K562 (cell line): Measurements from ENCODE around the gene ZER1. TPM values are rescaled to one million over a fixed set of nuclear protein-coding genes. Genes with fewer than 3 reads are reported as not detected.
A peak's percentile ranks its signal among the peaks of the same experiment; 100 is the strongest.

Experiments used
- BRD9 ChIP-seq: fragments of 450-650 bp; IDR thresholded peaks from 2 replicates; pipeline ENCODE4 v1.6.1; 2018; ENCODE audit warnings: low read depth; ENCODE audit not compliant: partially characterized antibody
- CBFA2T3 ChIP-seq: fragments of 450-650 bp; IDR thresholded peaks from 2 replicates; pipeline ENCODE4 v1.6.1; 2017
- ETV5 ChIP-seq: sonication (generic); formaldehyde crosslinking; IDR thresholded peaks from 2 replicates; pipeline ENCODE4 v1.4.0; 2020; ENCODE audit warnings: low read depth, mild to moderate bottlenecking, missing genetic modification reagents
- EWSR1 ChIP-seq: fragments of 450-650 bp; IDR thresholded peaks from 2 replicates; pipeline ENCODE4 v1.6.1; 2018; ENCODE audit warnings: borderline replicate concordance, mild to moderate bottlenecking, low read depth, moderate library complexity; ENCODE audit not compliant: partially characterized antibody
- HOXB6 ChIP-seq: fragments of 250-450 bp; sonication (Bioruptor Pico); IDR thresholded peaks from 2 replicates; pipeline ENCODE4 v1.5.1; 2022; ENCODE audit warnings: mild to moderate bottlenecking, borderline replicate concordance
- KAT7 ChIP-seq: sonication (generic); formaldehyde crosslinking; IDR thresholded peaks from 2 replicates; pipeline ENCODE4 v1.8.0; 2022; ENCODE audit warnings: missing genetic modification reagents, mild to moderate bottlenecking, borderline replicate concordance
- PHTF2 ChIP-seq: fragments of 250-450 bp; sonication (Bioruptor Pico); IDR thresholded peaks from 2 replicates; pipeline ENCODE4 v1.5.0; 2021; ENCODE audit warnings: mild to moderate bottlenecking
- SAP30 ChIP-seq: fragments of 200-600 bp; sonication (generic); IDR thresholded peaks from 2 replicates; pipeline ENCODE4 v1.6.1; 2012; ENCODE audit warnings: borderline replicate concordance, low read depth, mild to moderate bottlenecking, moderate library complexity, low read length, control low read depth, inconsistent platforms; ENCODE audit not compliant: insufficient read depth, poor library complexity, severe bottlenecking
- TCF7L2 ChIP-seq: fragments of 150-350 bp; IDR thresholded peaks from 2 replicates; pipeline ENCODE4 v1.6.1; 2016; ENCODE audit warnings: low read depth, mild to moderate bottlenecking, low read length, moderate library complexity
- TCFL5 ChIP-seq: fragments of 250-450 bp; sonication (Bioruptor Pico); conservative IDR thresholded peaks from 2 replicates; pipeline ENCODE4 v1.6.1; 2021; ENCODE audit warnings: mild to moderate bottlenecking, moderate library complexity, matching md5 sums
- TEAD2 ChIP-seq: fragments of 450-650 bp; IDR thresholded peaks from 2 replicates; pipeline ENCODE4 v1.6.1; 2016; ENCODE audit warnings: missing genetic modification characterization, control low read depth, missing compliant biosample characterization
- U2AF2 ChIP-seq: fragments of 200-400 bp; formaldehyde crosslinking; optimal IDR thresholded peaks from 2 replicates; pipeline ENCODE3; 2017; ENCODE audit warnings: low read depth, mild to moderate bottlenecking, low read length
- YBX1 ChIP-seq: fragments of 450-650 bp; IDR thresholded peaks from 2 replicates; pipeline ENCODE4 v1.7.1; 2016; ENCODE audit warnings: mild to moderate bottlenecking
- ZKSCAN1 ChIP-seq: fragments of 150-350 bp; IDR thresholded peaks from 2 replicates; pipeline ENCODE4 v1.6.1; 2016; ENCODE audit warnings: low read depth, low read length
- ZNF146 ChIP-seq: IDR thresholded peaks from one replicate; pipeline ENCODE4 v1.6.1; 2018; ENCODE audit warnings: missing compliant biosample characterization; ENCODE audit not compliant: unreplicated experiment
- ZNF175 ChIP-seq: fragments of 200-800 bp; sonication (Bioruptor generic); IDR thresholded peaks from 2 replicates; pipeline ENCODE4 v1.6.1; 2016; ENCODE audit warnings: low read depth, mild to moderate bottlenecking, missing genetic modification characterization, missing compliant biosample characterization
- ZNF212 ChIP-seq: fragments of 450-650 bp; formaldehyde crosslinking; IDR thresholded peaks from 2 replicates; pipeline ENCODE4 v1.4.0; 2020; ENCODE audit warnings: mild to moderate bottlenecking
- polyA plus RNA-seq, 8 experiments: library from polyadenylated mRNA; depleted of rRNA in 4 of 8; stranded (reverse) in 5 of 8; unstranded in 3 of 8; fragments of >200 nt; fragmentation: Nextera tagmentation in 2 of 8; fragmentation: Illumina TruSeq in 1 of 8; extraction: Ambion mirVana in 2 of 8; extraction: Trizol in 1 of 8; gene quantifications; 2 replicates each; pipeline versions ENCODE4 v1.2.1 to v1.2.3, GENCODE V29; 2011 to 2014; ENCODE audit warnings: inconsistent platforms in 1 of 8, missing spikeins in 1 of 8
- total RNA-seq, 7 experiments: library from RNA; depleted of rRNA in 6 of 7; stranded (reverse); fragments of >200 nt in 6 of 7; fragmentation: Illumina TruSeq in 2 of 7; extraction: Trizol in 2 of 7; gene quantifications; 2 replicates each; pipeline versions ENCODE4 v1.2.1 to v1.2.3, GENCODE V29; 2011 to 2021; ENCODE audit warnings: low replicate concordance in 1 of 7
- TF ChIP-seq, protein P1 (sequence below): fragments of 450-650 bp; formaldehyde crosslinking; conservative IDR thresholded peaks from 2 replicates; pipeline ENCODE4 v1.4.0; 2022; ENCODE audit warnings: mild to moderate bottlenecking, missing genetic modification characterization
- TF ChIP-seq, protein P2 (sequence below): fragments of 250-450 bp; sonication (Bioruptor Pico); IDR thresholded peaks from 2 replicates; pipeline ENCODE4 v1.8.0; 2021; ENCODE audit warnings: borderline replicate concordance, mild to moderate bottlenecking, moderate library complexity; ENCODE audit not compliant: poor library complexity, severe bottlenecking
- TF ChIP-seq, protein P3 (sequence below): sonication (generic); formaldehyde crosslinking; IDR thresholded peaks from 2 replicates; pipeline ENCODE4 v1.4.0; 2020; ENCODE audit warnings: mild to moderate bottlenecking, missing genetic modification reagents

ZER1 gene
- total and polyA plus RNA-seq, 9 of the 15 experiments (the other 6 are each of a cell fraction or from before 2014, with no cell fraction given) = 0.07 to 10.7 (median 6.2) TPM

DNA sequence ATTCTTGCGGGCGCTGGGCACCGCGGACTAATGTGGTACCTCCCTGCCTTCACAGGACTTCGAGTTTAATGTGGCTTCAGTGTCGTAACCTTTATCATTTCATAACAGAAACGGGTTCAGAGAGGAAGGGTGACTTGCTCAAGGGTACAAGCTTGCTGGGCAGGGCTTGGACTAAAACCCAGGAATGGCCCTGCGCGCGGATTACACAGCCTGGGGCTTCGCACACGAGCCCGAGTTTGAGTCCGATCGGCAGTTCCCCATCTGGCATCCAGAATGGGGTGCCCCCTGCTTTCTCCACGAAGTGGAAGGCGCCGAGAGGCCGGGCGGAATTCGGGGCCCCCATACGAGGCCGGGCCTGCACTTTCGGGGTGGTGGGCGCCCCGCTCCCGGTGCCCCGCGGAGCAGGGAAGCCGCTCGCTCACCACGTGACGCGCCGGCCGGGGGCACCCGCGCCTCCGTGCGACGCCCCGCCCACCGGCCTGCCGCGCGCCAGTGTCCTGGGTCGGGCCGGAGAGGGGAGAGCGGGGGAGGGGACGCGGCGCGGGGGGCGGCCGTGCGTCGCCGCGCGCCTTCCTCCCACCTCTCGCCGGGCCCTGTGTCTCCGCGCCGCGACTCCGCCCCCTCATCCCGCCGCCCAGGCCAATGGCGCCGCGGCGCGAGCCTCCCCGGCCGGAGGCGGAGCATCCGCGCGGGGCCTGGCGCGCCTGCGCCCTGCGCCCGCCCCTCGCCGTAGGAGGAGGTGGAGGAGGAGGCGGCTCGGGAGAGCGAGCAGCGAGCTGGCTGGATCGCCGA lies 83.0 kb downstream of the ZER1 start, which contains the start of gene SET (continued):
- TF ChIP-seq, protein P1, sequence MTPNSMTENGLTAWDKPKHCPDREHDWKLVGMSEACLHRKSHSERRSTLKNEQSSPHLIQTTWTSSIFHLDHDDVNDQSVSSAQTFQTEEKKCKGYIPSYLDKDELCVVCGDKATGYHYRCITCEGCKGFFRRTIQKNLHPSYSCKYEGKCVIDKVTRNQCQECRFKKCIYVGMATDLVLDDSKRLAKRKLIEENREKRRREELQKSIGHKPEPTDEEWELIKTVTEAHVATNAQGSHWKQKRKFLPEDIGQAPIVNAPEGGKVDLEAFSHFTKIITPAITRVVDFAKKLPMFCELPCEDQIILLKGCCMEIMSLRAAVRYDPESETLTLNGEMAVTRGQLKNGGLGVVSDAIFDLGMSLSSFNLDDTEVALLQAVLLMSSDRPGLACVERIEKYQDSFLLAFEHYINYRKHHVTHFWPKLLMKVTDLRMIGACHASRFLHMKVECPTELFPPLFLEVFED (CRISPR knock-in tag) = peak; percentile 79; the same call in 1 of the 2 replicates
- no peak for TF ChIP-seq SAP30
- TF ChIP-seq YBX1 = no peak
- no peak for TF ChIP-seq ZNF175 (CRISPR knock-in tag)
- TF ChIP-seq HOXB6 (CRISPR knock-in tag) = no peak
- peak; percentile 57; the same call in 1 of the 2 replicates for TF ChIP-seq TCFL5 (CRISPR knock-in tag)
- peak; percentile 78 for TF ChIP-seq ETV5 (CRISPR knock-in tag)
- 0 out of 2 replicates have a peak, but pooled peaks have one; percentile 74 for TF ChIP-seq ZNF212
- TF ChIP-seq EWSR1 = no peak
- TF ChIP-seq TCF7L2 = no peak
- no peak for TF ChIP-seq ZKSCAN1
- TF ChIP-seq KAT7 (CRISPR knock-in tag) = peak; percentile 96; the same call in 1 of the 2 replicates
- TF ChIP-seq, protein P2, sequence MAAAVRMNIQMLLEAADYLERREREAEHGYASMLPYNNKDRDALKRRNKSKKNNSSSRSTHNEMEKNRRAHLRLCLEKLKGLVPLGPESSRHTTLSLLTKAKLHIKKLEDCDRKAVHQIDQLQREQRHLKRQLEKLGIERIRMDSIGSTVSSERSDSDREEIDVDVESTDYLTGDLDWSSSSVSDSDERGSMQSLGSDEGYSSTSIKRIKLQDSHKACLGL (CRISPR knock-in tag) = peak; percentile 43
- TF ChIP-seq U2AF2 = no peak
- TF ChIP-seq TEAD2 (tag) = no peak; the same call in 1 of the 2 replicates
- peak; percentile 74 for TF ChIP-seq BRD9
- no peak for TF ChIP-seq PHTF2
- peak; percentile 27; the same call in 1 of the 2 replicates for TF ChIP-seq CBFA2T3
- TF ChIP-seq ZNF146 (CRISPR knock-in tag) = no peak
- TF ChIP-seq, protein P3, sequence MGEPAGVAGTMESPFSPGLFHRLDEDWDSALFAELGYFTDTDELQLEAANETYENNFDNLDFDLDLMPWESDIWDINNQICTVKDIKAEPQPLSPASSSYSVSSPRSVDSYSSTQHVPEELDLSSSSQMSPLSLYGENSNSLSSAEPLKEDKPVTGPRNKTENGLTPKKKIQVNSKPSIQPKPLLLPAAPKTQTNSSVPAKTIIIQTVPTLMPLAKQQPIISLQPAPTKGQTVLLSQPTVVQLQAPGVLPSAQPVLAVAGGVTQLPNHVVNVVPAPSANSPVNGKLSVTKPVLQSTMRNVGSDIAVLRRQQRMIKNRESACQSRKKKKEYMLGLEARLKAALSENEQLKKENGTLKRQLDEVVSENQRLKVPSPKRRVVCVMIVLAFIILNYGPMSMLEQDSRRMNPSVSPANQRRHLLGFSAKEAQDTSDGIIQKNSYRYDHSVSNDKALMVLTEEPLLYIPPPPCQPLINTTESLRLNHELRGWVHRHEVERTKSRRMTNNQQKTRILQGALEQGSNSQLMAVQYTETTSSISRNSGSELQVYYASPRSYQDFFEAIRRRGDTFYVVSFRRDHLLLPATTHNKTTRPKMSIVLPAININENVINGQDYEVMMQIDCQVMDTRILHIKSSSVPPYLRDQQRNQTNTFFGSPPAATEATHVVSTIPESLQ (CRISPR knock-in tag) = peak; percentile 90; the same call in 1 of the 2 replicates
